Upper lobe of left lung (tissue), 4 donors: Measurements from ENCODE around the gene RBM33.

Experiments
- CTCF ChIP-seq, 6 experiments: fragments of 450-650 bp in 4 of 6; fragments of 200-600 bp in 2 of 6; sonication (generic) in 2 of 6; IDR thresholded peaks; one replicate each; pipeline ENCODE4 v1.5.1; 2016 to 2019; ENCODE audit warnings: antibody characterized with exemption in 6 of 6
- POLR2AphosphoS5 ChIP-seq, 2 donors: sonication (generic); formaldehyde crosslinking; IDR thresholded peaks; one replicate each; pipeline ENCODE4 v1.5.1; 2017; ENCODE audit warnings: antibody characterized with exemption in 2 of 2

- no peak for TF ChIP-seq CTCF (IDR thresholded peaks at IDR 0.05)
- no peak for TF ChIP-seq POLR2AphosphoS5 (IDR thresholded peaks at IDR 0.05)
Measured at GRCh38 chr7:155696747-155697146, 52.3 kb downstream of the RBM33 start.
